Upper lobe of left lung (tissue), 4 donors: ENCODE measurements around the gene MID1.

Experiments
- POLR2A ChIP-seq, 4 donors: fragments of 450-650 bp; IDR thresholded peaks; one replicate each; pipeline ENCODE4 v1.5.1; 2016 to 2017; ENCODE audit warnings: antibody characterized with exemption in 4 of 4, mild to moderate bottlenecking in 2 of 4
- TF ChIP-seq, protein P1 (sequence below), 6 experiments: fragments of 450-650 bp in 4 of 6; fragments of 200-600 bp in 2 of 6; sonication (generic) in 2 of 6; IDR thresholded peaks; one replicate each; pipeline ENCODE4 v1.5.1; 2016 to 2019; ENCODE audit warnings: antibody characterized with exemption in 6 of 6

DNA sequence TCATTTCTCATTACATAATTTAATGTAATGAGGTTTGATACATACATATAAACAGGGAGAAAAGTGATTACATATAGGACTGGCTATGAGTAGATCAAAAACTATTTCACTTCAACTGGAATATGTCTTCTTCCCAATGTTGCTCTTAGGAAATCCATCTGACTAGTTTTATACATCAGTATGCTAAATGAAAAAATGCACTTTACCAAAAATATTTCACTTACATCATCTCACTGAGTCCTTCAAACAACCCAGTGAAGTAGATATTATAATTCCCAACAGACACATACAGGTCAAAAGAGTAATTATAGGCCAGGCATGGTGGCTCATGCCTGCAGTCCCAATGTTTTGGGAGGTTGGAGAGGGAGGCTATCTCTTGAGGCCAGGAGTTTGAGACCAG lies 215.9 kb downstream of the MID1 start:
- TF ChIP-seq POLR2A (IDR thresholded peaks at IDR 0.05), result no peak
- TF ChIP-seq, protein P1, sequence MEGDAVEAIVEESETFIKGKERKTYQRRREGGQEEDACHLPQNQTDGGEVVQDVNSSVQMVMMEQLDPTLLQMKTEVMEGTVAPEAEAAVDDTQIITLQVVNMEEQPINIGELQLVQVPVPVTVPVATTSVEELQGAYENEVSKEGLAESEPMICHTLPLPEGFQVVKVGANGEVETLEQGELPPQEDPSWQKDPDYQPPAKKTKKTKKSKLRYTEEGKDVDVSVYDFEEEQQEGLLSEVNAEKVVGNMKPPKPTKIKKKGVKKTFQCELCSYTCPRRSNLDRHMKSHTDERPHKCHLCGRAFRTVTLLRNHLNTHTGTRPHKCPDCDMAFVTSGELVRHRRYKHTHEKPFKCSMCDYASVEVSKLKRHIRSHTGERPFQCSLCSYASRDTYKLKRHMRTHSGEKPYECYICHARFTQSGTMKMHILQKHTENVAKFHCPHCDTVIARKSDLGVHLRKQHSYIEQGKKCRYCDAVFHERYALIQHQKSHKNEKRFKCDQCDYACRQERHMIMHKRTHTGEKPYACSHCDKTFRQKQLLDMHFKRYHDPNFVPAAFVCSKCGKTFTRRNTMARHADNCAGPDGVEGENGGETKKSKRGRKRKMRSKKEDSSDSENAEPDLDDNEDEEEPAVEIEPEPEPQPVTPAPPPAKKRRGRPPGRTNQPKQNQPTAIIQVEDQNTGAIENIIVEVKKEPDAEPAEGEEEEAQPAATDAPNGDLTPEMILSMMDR (IDR thresholded peaks at IDR 0.05), result no peak
